Measurements from ENCODE around the gene MLC1.

The MLC1 gene

GRCh38 chr22:50061141-50061823 is 23.9 kb downstream of the MLC1 start:
- H3K79me1 ChIP-seq (ENCODE audit: low read depth, low read length), result no peaks in the 10 kb centered on the region
- no peak overlapping the region for H4K91ac ChIP-seq (ENCODE audit: low read depth, low read length, poor library complexity)
- H3K4ac ChIP-seq (ENCODE audit: low read length), result no peak overlapping the region
- no peak for DNase-seq (ENCODE audit: low spot score)
- H3K23ac ChIP-seq (ENCODE audit: low read depth, low read length, poor library complexity), result peak overlapping the region; percentile 67
- H3K9ac ChIP-seq (ENCODE audit: low read depth, low read length, poor library complexity), result peak overlapping the region; percentile 34
- H2AFZ ChIP-seq (ENCODE audit: low read length), result no peak overlapping the region
- no peak overlapping the region for H3K4me2 ChIP-seq (ENCODE audit: insufficient read depth, low read length, poor library complexity, severe bottlenecking)
- peak overlapping the region; percentile 91 for H2BK5ac ChIP-seq (ENCODE audit: low read length)
- H3K14ac ChIP-seq (ENCODE audit: low read length), result no peak overlapping the region
- H3K18ac ChIP-seq (ENCODE audit: low read length), result peak overlapping the region; percentile 76
- no peak overlapping the region for H3K27ac ChIP-seq (replicated peaks; ENCODE audit: low read length)
- H3K9me3 ChIP-seq (replicated peaks in 1 of 2; ENCODE audit: control insufficient read depth in 2 of 2, insufficient read depth in 1 of 2, low read depth in 1 of 2, low read length in 2 of 2), result no peaks in the 10 kb centered on the region
- peaks cover 11% of the 10 kb centered on the region in 2 donors for H3K4me1 ChIP-seq (ENCODE audit: control insufficient read depth in 2 of 2, insufficient read depth in 1 of 2, low read depth in 1 of 2, low read length in 2 of 2)
- no peak overlapping the region for H2BK120ac ChIP-seq (ENCODE audit: low read depth, low read length)
- peak overlapping the region; percentile 96 for H2AK5ac ChIP-seq (ENCODE audit: low read depth, low read length)
- WGBS, 2 donors (ENCODE audit: extremely low coverage in 2 of 2, insufficient read length in 2 of 2, insufficient replicate concordance in 1 of 2), result no CpG with 5 or more reads among the region's 27 CpGs
- H3K27me3 ChIP-seq (ENCODE audit: control insufficient read depth in 3 of 3, insufficient read depth in 3 of 3, low read depth in 1 of 3, low read length in 3 of 3), result peaks cover 0 to 9% (median 0%) of the 10 kb centered on the region in 3 experiments
- no peak overlapping the region for H3K4me3 ChIP-seq (ENCODE audit: low read length in 2 of 2)
- H3K36me3 ChIP-seq (replicated peaks in 1 of 2; ENCODE audit: control insufficient read depth in 2 of 2, insufficient read depth in 2 of 2, low read length in 2 of 2), result no peaks in the 10 kb centered on the region
- H2BK15ac ChIP-seq (ENCODE audit: low read length), result peak overlapping the region; percentile 91
- peak overlapping the region; percentile 30 for H2BK12ac ChIP-seq (ENCODE audit: low read length)
- no peak overlapping the region for H4K8ac ChIP-seq (ENCODE audit: low read depth, low read length)

- H3K79me1 ChIP-seq (ENCODE audit: low read depth, low read length), result no peaks in the 10 kb centered on the region
- peak overlapping the region; percentile 96 for H2AK5ac ChIP-seq (ENCODE audit: low read depth, low read length)
- DNase-seq (ENCODE audit: low spot score), result no peak
- H3K14ac ChIP-seq (ENCODE audit: low read length), result peak overlapping the region; percentile 27
- H3K9me3 ChIP-seq (replicated peaks in 1 of 2; ENCODE audit: control insufficient read depth in 2 of 2, insufficient read depth in 1 of 2, low read depth in 1 of 2, low read length in 2 of 2), result no peaks in the 10 kb centered on the region
- no peak overlapping the region for H3K27ac ChIP-seq (replicated peaks; ENCODE audit: low read length)
- peak overlapping the region; percentile 19 for H4K8ac ChIP-seq (ENCODE audit: low read depth, low read length)
- no CpG with 5 or more reads among the region's 28 CpGs for WGBS, 2 donors (ENCODE audit: extremely low coverage in 2 of 2, insufficient read length in 2 of 2, insufficient replicate concordance in 1 of 2)
- H3K4ac ChIP-seq (ENCODE audit: low read length), result no peak overlapping the region
- peak overlapping the region; percentile 91 for H2BK5ac ChIP-seq (ENCODE audit: low read length)
- peak overlapping the region; percentile 76 for H3K18ac ChIP-seq (ENCODE audit: low read length)
- H3K4me3 ChIP-seq (ENCODE audit: low read length in 2 of 2), result no peak overlapping the region
- peak overlapping the region; percentile 91 for H2BK15ac ChIP-seq (ENCODE audit: low read length)
- H3K4me1 ChIP-seq (ENCODE audit: control insufficient read depth in 2 of 2, insufficient read depth in 1 of 2, low read depth in 1 of 2, low read length in 2 of 2), result peaks cover 11% of the 10 kb centered on the region in 2 donors
- no peaks in the 10 kb centered on the region for H3K36me3 ChIP-seq (replicated peaks in 1 of 2; ENCODE audit: control insufficient read depth in 2 of 2, insufficient read depth in 2 of 2, low read length in 2 of 2)
- H3K9ac ChIP-seq (ENCODE audit: low read depth, low read length, poor library complexity), result peak overlapping the region; percentile 34
- H2AFZ ChIP-seq (ENCODE audit: low read length), result no peak overlapping the region
- H3K27me3 ChIP-seq (ENCODE audit: control insufficient read depth in 3 of 3, insufficient read depth in 3 of 3, low read depth in 1 of 3, low read length in 3 of 3), result peaks cover 0 to 9% (median 0%) of the 10 kb centered on the region in 3 experiments
- H2BK120ac ChIP-seq (ENCODE audit: low read depth, low read length), result no peak overlapping the region
- H3K4me2 ChIP-seq (ENCODE audit: insufficient read depth, low read length, poor library complexity, severe bottlenecking), result no peak overlapping the region
- H4K91ac ChIP-seq (ENCODE audit: low read depth, low read length, poor library complexity), result no peak overlapping the region
- peak overlapping the region; percentile 67 for H3K23ac ChIP-seq (ENCODE audit: low read depth, low read length, poor library complexity)
- peak overlapping the region; percentile 81 for H2BK12ac ChIP-seq (ENCODE audit: low read length)
Measured at GRCh38 chr22:50060441-50061140, 24.6 kb downstream of the MLC1 start.

- H2BK15ac ChIP-seq (ENCODE audit: low read length), result no peak overlapping the region
- H3K9me3 ChIP-seq (replicated peaks in 1 of 2; ENCODE audit: control insufficient read depth in 2 of 2, insufficient read depth in 1 of 2, low read depth in 1 of 2, low read length in 2 of 2), result no peaks in the 10 kb centered on the region
- H2BK12ac ChIP-seq (ENCODE audit: low read length), result no peak overlapping the region
- no peak overlapping the region for H4K8ac ChIP-seq (ENCODE audit: low read depth, low read length)
- peak overlapping the region; percentile 96 for H2AFZ ChIP-seq (ENCODE audit: low read length)
- no peak overlapping the region for H3K4me3 ChIP-seq (ENCODE audit: low read length in 2 of 2)
- no peak overlapping the region for H2BK5ac ChIP-seq (ENCODE audit: low read length)
- H3K9ac ChIP-seq (ENCODE audit: low read depth, low read length, poor library complexity), result no peak overlapping the region
- peaks cover 11% of the 10 kb centered on the region in 2 donors for H3K4me1 ChIP-seq (ENCODE audit: control insufficient read depth in 2 of 2, insufficient read depth in 1 of 2, low read depth in 1 of 2, low read length in 2 of 2)
- peak overlapping the region; percentile 1 for H2AK5ac ChIP-seq (ENCODE audit: low read depth, low read length)
- H4K91ac ChIP-seq (ENCODE audit: low read depth, low read length, poor library complexity), result no peak overlapping the region
- H3K18ac ChIP-seq (ENCODE audit: low read length), result peak overlapping the region; percentile 60
- H3K14ac ChIP-seq (ENCODE audit: low read length), result no peak overlapping the region
- no peak overlapping the region for H2BK120ac ChIP-seq (ENCODE audit: low read depth, low read length)
- H3K27ac ChIP-seq (replicated peaks; ENCODE audit: low read length), result peak overlapping the region; percentile 42
- H3K23ac ChIP-seq (ENCODE audit: low read depth, low read length, poor library complexity), result no peak overlapping the region
- H3K4ac ChIP-seq (ENCODE audit: low read length), result no peak overlapping the region
- no peaks in the 10 kb centered on the region for H3K79me1 ChIP-seq (ENCODE audit: low read depth, low read length)
- no peaks in the 10 kb centered on the region for H3K36me3 ChIP-seq (replicated peaks in 1 of 2; ENCODE audit: control insufficient read depth in 2 of 2, insufficient read depth in 2 of 2, low read length in 2 of 2)
- DNase-seq (ENCODE audit: low spot score), result no peak
- H3K27me3 ChIP-seq (ENCODE audit: control insufficient read depth in 3 of 3, insufficient read depth in 3 of 3, low read depth in 1 of 3, low read length in 3 of 3), result peaks cover 0 to 9% (median 0%) of the 10 kb centered on the region in 3 experiments
- WGBS, 2 donors (ENCODE audit: extremely low coverage in 2 of 2, insufficient read length in 2 of 2, insufficient replicate concordance in 1 of 2), result no CpG with 5 or more reads among the region's 7 CpGs
- no peak overlapping the region for H3K4me2 ChIP-seq (ENCODE audit: insufficient read depth, low read length, poor library complexity, severe bottlenecking)
Measured at GRCh38 chr22:50059881-50060262, 25.4 kb downstream of the MLC1 start.
